AG09319 (cell line): ENCODE data around the gene PEX7.
"Not testable (repeated sequence)": the region's sequence is repeated elsewhere in the genome, so short reads cannot be mapped to it uniquely, and the experiment has no call there.

ENCODE experiments used
- DNase-seq: peaks from one replicate; pipeline ENCODE4 v3.0.0-alpha.2; 2010; ENCODE audit warnings: low read depth; ENCODE audit errors: extremely low read depth
- TF ChIP-seq, protein P1 (sequence below): IDR thresholded peaks from 2 replicates; pipeline ENCODE4 v1.5.1; 2011; ENCODE audit warnings: low read depth, mild to moderate bottlenecking, inconsistent platforms, low read length, moderate library complexity

Gene PEX7

DNA sequence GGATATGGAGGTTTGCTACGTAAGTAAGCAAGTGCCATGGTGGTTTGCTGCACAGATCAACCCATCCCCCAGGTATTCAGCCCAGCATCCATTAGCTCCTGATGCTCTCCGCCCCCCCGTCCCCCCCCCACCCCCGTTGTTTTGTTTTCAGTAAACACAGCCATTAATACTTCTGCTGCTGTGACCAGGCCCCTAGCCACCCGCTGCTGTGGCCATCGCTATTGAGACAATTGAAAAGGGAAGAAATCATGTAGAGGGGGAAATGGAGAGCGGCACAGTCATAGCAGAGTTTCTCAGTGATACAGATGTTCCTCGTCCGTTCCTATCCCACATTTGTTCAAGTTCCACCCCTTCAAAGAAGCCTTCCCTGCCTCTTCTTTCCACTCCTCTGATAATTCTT lies 124.6 kb downstream of the PEX7 start:
- TF ChIP-seq, protein P1, sequence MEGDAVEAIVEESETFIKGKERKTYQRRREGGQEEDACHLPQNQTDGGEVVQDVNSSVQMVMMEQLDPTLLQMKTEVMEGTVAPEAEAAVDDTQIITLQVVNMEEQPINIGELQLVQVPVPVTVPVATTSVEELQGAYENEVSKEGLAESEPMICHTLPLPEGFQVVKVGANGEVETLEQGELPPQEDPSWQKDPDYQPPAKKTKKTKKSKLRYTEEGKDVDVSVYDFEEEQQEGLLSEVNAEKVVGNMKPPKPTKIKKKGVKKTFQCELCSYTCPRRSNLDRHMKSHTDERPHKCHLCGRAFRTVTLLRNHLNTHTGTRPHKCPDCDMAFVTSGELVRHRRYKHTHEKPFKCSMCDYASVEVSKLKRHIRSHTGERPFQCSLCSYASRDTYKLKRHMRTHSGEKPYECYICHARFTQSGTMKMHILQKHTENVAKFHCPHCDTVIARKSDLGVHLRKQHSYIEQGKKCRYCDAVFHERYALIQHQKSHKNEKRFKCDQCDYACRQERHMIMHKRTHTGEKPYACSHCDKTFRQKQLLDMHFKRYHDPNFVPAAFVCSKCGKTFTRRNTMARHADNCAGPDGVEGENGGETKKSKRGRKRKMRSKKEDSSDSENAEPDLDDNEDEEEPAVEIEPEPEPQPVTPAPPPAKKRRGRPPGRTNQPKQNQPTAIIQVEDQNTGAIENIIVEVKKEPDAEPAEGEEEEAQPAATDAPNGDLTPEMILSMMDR: no peak
- no peak for DNase-seq

DNA sequence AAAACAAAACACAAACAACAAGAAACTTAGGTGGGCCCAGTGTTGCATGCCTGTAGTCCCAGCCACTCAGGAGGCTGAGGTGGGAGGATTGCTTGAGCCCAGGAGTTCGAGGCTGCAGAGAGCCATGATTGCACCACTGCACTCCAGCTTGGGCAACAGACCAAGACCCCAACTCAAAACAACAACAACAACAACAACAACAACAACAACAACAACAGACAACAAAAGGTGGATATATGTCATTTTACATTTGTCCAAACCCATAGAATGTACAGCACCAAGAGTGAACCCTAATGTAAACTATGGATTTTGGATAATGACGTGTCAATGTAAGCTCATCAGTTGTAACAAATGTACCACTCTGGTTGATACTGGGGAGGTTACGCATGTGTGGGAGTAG lies 127.6 kb downstream of the PEX7 start:
- not testable (repeated sequence) for DNase-seq

DNA sequence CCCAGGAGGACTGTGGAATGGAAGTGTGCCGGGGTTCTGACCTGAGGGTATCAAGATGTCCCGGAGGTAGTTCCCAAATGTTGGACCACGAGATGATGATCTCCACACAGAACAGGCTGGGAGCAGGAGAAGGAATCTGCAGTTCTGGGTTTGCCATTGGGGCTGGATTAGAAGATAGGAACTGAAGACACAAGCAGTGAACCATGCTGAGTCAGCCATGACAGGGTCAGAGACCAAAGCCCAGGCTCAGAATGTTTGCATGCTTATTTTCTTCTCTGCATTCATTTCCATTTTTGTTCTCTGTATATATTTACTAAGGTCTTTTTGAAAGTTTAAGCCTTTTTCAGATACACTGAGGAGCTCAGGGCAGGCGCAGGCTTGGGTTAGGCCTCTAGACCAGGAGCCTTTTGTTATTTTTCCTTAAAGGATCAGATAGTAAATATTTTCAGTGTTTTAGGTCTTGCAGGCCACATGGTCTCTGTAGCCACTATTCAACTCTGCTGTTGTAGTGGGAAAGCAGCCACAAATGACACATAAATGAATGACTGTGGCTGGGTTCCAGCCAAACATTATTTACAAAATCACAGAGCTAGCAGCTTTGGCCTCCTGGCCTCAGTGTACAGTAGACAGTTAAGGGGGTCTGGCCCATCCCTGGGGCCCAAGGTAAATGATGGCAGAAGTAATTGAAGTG lies 128.2 kb downstream of the PEX7 start:
- TF ChIP-seq, protein P1: no peak
- DNase-seq: no peak

DNA sequence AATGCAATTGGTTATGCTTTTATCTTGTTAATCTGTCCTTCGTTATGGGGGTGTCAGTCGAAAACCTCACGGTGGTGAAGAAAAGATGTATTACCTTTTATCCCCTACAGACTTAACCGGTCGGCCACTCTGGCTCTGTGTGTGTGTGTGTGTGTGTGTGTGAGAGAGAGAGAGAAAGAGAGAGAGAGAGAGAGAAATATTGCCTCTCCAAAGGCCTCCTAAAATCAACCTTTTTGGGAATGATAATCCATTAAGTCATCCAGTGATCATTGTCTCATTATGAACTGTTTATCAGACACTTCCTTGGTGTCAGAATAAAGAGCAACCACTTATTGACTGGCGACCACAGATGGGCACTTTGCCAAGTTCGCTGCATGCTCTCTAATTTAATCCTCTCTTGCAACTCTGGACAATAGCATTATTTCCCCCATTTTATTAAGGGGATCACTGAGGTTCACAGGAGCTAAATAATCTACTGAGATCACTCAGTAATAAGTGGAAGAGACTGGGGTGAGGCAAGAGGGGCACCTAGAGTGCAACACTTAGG lies 130.4 kb downstream of the PEX7 start:
- no peak for DNase-seq
- TF ChIP-seq, protein P1: no peak

DNA sequence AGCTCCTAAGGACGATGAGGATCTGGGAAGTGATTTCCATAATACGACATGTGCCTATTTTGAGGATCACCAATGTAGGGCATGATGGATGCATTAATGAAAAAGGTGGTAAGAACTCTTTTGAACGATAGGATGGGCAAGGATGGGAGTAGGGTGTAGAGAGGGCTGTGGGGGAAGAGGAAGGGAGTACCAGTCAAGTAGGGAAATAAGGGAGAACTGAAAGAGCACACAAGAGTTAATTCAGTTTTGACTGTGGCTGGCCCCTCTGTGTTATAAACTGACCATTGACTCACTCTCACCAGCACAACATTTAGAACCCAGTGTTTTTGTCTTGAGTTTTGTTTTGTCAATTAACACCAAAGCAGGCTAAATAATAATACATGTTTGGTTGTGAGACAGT lies 132.7 kb downstream of the PEX7 start:
- DNase-seq: no peak
- TF ChIP-seq, protein P1: no peak

DNA sequence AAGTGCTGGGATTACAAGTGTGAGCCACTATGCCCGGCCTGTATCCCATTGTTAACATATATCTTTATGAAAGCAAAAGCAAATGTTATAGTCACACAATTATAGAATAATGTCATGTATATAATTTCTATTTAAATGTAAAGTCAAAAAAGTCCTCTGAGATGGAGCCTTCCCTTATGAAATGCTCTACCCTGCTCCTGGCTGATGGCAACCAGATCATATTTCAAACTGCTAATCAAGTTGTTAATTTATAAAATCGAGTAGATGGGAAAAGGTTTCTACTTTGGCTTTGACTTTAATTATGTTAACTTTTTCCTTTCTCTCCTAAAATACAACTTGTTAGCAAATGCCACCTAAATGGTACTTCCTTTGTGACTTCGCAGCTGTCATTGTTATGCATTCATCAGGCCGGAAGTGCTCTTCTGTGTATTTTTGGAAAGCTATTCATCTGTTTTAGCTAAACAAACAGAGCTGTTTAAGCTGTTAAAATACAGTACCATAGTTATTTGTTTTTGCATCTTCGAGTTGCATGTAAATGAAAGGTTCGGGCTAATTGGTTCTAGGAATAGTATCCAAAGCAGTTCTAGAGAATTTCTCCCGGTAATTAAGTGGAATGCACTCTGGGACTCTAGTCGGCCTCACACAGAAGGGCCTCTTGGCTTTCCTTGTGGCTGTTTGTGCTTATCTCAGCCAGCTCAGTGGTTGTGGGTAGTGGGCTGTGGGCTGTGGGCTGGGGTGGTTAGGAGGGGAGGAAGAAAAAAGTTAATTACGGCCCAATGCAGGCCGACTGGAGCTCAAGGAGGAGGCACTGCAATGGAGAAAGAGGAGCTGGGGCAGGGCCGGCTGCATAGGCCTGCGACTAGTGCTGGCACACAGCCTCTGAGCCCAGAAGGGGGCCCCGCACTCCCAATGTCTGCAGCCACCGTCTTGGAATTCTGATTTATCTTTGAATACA lies 134.5 kb downstream of the PEX7 start:
- TF ChIP-seq, protein P1: no peak
- DNase-seq: no peak

DNA sequence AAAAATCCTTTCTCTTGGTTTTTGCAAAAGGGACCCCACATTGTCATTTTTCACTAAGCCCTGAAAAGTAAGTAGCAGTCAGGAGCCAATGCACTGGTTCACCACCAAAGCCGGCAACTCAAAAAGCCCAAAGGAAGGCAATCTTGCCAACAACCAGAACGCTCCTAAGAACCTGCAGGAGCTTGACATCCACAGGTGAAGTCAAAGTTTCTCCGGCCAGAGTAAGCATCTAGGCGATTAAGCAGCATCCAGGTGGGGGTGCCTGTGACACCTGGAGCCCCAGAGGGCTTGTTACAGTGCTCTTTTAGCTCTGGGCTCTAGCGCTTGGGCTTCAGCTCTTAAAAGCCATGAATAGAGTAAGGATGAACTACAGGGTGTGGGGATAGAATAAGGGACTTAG lies 135.8 kb downstream of the PEX7 start:
- DNase-seq: no peak
- TF ChIP-seq, protein P1: no peak
